ENCODE measurements around the gene NTN1.

DNA sequence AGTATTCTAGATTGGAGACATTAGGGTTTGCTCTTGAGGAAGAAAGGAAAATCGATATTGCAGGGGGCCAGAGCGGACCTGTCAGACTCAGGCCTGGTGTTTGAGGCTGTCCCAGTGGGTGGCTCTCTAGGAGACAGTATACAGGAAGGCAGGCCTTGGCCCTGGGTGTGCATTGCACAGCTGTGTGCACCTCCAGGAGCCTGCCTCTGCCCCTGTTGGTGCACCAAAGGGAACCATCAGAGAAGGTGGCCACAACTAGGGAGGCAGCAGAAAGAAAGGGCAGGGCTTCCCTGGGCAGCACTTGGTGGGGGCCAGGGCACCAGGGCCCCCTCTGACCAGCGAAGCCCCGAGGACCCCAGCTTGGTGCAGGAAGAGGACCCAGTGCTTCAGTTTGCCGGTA, 188.0 kb downstream of the NTN1 start:
- TF ChIP-seq, protein P1, sequence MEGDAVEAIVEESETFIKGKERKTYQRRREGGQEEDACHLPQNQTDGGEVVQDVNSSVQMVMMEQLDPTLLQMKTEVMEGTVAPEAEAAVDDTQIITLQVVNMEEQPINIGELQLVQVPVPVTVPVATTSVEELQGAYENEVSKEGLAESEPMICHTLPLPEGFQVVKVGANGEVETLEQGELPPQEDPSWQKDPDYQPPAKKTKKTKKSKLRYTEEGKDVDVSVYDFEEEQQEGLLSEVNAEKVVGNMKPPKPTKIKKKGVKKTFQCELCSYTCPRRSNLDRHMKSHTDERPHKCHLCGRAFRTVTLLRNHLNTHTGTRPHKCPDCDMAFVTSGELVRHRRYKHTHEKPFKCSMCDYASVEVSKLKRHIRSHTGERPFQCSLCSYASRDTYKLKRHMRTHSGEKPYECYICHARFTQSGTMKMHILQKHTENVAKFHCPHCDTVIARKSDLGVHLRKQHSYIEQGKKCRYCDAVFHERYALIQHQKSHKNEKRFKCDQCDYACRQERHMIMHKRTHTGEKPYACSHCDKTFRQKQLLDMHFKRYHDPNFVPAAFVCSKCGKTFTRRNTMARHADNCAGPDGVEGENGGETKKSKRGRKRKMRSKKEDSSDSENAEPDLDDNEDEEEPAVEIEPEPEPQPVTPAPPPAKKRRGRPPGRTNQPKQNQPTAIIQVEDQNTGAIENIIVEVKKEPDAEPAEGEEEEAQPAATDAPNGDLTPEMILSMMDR (IDR thresholded peaks at IDR 0.05; ENCODE audit: low read length) = no peak
- no peak for TF ChIP-seq EZH2 (IDR thresholded peaks at IDR 0.05; ENCODE audit: borderline replicate concordance, low read length)

Data from OCI-LY1 (cell line).